Endodermal cell (in vitro differentiated cells): ENCODE data around the gene GKN2. TPM values are rescaled to one million over a fixed set of nuclear protein-coding genes. Genes with fewer than 3 reads are reported as not detected.
A peak's percentile ranks its signal among the peaks of the same experiment; 100 is the strongest.

Experiments used
- DNase-seq: peaks from one replicate; pipeline ENCODE4 v3.0.0-alpha.2; 2017
- H3K27ac ChIP-seq: 2 replicates; pipeline ENCODE4 v1.5.1; 2013; ENCODE audit warnings: mild to moderate bottlenecking, low read depth, low read length, moderate library complexity
- H3K27me3 ChIP-seq: 2 replicates; pipeline ENCODE4 v1.6.1; 2013; ENCODE audit warnings: mild to moderate bottlenecking, low read length, moderate library complexity; ENCODE audit not compliant: insufficient read depth, control insufficient read depth, poor library complexity, severe bottlenecking
- H3K36me3 ChIP-seq: 2 replicates; pipeline ENCODE4 v1.7.0; 2013; ENCODE audit warnings: mild to moderate bottlenecking, low read length, moderate library complexity; ENCODE audit not compliant: control insufficient read depth, insufficient read depth
- H3K4me1 ChIP-seq: one replicate; pipeline ENCODE4 v1.7.0; 2013; ENCODE audit warnings: low read length; ENCODE audit not compliant: control insufficient read depth, insufficient read depth
- H3K4me3 ChIP-seq: 2 replicates; pipeline ENCODE4 v1.5.1; 2013; ENCODE audit warnings: mild to moderate bottlenecking, low read length, moderate library complexity
- H3K9ac ChIP-seq: 2 replicates; pipeline ENCODE4 v1.6.1; 2013; ENCODE audit warnings: mild to moderate bottlenecking, low read length, moderate library complexity; ENCODE audit not compliant: poor library complexity, severe bottlenecking; ENCODE audit errors: extremely low read depth
- H3K9me3 ChIP-seq: 2 replicates; pipeline ENCODE4 v1.6.1; 2013; ENCODE audit warnings: mild to moderate bottlenecking, low read length, moderate library complexity; ENCODE audit not compliant: control insufficient read depth
- H3K27ac Mint-ChIP-seq: 2 replicates; pipeline ENCODE4 v1.8.0; 2020; ENCODE audit warnings: mixed read lengths
- H3K27me3 Mint-ChIP-seq: 2 replicates; pipeline ENCODE4 v1.8.0; 2021; ENCODE audit warnings: mild to moderate bottlenecking, mixed read lengths; ENCODE audit not compliant: insufficient read depth
- H3K36me3 Mint-ChIP-seq: 2 replicates; pipeline ENCODE4 v1.8.0; 2020; ENCODE audit warnings: low read depth, mixed read lengths
- H3K4me1 Mint-ChIP-seq: 2 replicates; pipeline ENCODE4 v1.8.0; 2020; ENCODE audit warnings: mixed read lengths
- H3K4me3 Mint-ChIP-seq: 2 replicates; pipeline ENCODE4 v1.8.0; 2020; ENCODE audit warnings: mild to moderate bottlenecking, moderate library complexity, mixed read lengths
- H3K9me3 Mint-ChIP-seq: 2 replicates; pipeline ENCODE4 v1.8.0; 2020; ENCODE audit warnings: mild to moderate bottlenecking, mixed read lengths
- WGBS, 2 experiments: methylation state at CpG; one replicate each; pipeline versions ENCODE4 v1.1.5 to v1.1.7; 2013; ENCODE audit warnings: missing lambda C conversion rate in 2 of 2, mixed read lengths in 1 of 2; ENCODE audit not compliant: insufficient coverage in 1 of 2, insufficient read length in 1 of 2; 5-methylcytosine and 5-hydroxymethylcytosine counted together
- long read RNA-seq, 4 experiments: library from polyadenylated mRNA in 2 of 4; library from RNA in 1 of 4; library from capped mRNA in 1 of 4; stranded (forward) in 3 of 4; unstranded in 1 of 4; transcript quantifications; one replicate each; pipeline ENCODE4 v2.0.0, GENCODE V29; 2020 to 2021; ENCODE audit warnings: inconsistent platforms in 1 of 4
- polyA plus RNA-seq, 2 experiments: library from polyadenylated mRNA; stranded (reverse); fragments of 50-300 nt; gene quantifications; one replicate each; pipeline ENCODE4 v1.2.3, GENCODE V29; 2013
- total RNA-seq, 2 donors: library from RNA; stranded (reverse); fragmentation: NEBNext Ultra II Directional in 1 of 2; extraction: Animal tissue kit (Norgen Biotek cat#: 25700) in 1 of 2; gene quantifications; 2 replicates in 1 of 2; 3 replicates in 1 of 2; pipeline ENCODE4 v1.2.1, GENCODE V29; 2021
- TF ChIP-seq, protein P1 (sequence below): fragments of 200-600 bp; sonication (generic); conservative IDR thresholded peaks from 2 replicates; pipeline ENCODE4 v1.5.0; 2021; ENCODE audit warnings: antibody characterized with exemption, mild to moderate bottlenecking

GKN2 gene, protein sequence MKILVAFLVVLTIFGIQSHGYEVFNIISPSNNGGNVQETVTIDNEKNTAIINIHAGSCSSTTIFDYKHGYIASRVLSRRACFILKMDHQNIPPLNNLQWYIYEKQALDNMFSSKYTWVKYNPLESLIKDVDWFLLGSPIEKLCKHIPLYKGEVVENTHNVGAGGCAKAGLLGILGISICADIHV
- not detected for total RNA-seq
- polyA plus RNA-seq (2013, experiment 1 of 2), result not detected
- polyA plus RNA-seq (2013, experiment 2 of 2), result not detected
- long read RNA-seq, experiment 1, result 0 reads
- long read RNA-seq, experiment 2, partial matches to known transcripts, result 0 of 1 reads
- long read RNA-seq, experiment 2, other reads (novel, unspliced or antisense), result 1 of 1 reads
- long read RNA-seq, experiment 3, result 0 reads
- long read RNA-seq, experiment 4, result 0 reads

DNA sequence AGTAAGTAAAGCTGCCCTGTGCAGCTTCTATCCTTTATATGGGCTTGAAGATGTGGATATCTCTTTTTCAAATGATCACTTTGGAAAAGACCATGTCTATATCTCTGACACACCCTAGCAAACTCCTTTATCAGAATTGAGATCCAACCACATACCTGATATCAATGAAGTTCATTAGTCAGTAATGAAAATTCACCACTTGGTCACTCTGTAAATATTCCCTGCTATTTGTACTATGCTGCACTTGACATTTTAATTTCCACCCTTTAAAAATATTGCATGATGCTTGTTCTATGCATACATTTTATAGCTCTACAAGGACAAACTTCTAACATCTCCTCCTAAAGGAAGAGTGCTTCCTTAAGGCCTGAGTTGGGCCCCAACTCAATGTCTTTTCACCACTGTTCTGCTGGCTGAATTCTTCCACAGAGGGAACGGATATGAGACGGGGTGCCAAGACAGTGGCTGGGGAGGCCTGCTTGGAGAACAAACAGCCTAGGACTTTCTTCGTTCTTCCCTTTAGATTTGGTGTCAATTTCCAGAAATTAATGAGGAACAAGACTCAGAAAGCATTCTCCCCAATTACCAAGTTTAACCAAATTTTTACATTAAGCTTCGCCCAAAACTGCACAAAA lies at the start of gene GKN2:
Gene GKN2 (minus strand): TSS at position 7 of the 635 bp plus-strand sequence. CDS start 32 bp downstream, outside the sequence.
- Histone ChIP-seq H3K4me3 (no peak within 1 kb of the TSS), H3K9ac (no peak within 1 kb of the TSS), H3K4me1 (no peaks in the 10 kb centered on the region), H3K27ac (no peak within 1 kb of the TSS), H3K9me3 (no peaks in the 10 kb centered on the region), H3K27me3 (no peaks in the 10 kb centered on the region), H3K36me3 (no peaks in the 10 kb centered on the region)
- Mint-ChIP-seq H3K9me3 (no peaks in the 10 kb centered on the region), H3K36me3 (no peaks in the 10 kb centered on the region), H3K27me3 (peaks cover 3% of the 10 kb centered on the region), H3K4me1 (no peaks in the 10 kb centered on the region), H3K4me3 (no peak within 1 kb of the TSS), H3K27ac (no peak within 1 kb of the TSS)
- WGBS, 2 experiments, result 90 to 93% methylated on average over 2 to 4 of the region's 4 CpGs
- no peak for DNase-seq
- TF ChIP-seq, protein P1, sequence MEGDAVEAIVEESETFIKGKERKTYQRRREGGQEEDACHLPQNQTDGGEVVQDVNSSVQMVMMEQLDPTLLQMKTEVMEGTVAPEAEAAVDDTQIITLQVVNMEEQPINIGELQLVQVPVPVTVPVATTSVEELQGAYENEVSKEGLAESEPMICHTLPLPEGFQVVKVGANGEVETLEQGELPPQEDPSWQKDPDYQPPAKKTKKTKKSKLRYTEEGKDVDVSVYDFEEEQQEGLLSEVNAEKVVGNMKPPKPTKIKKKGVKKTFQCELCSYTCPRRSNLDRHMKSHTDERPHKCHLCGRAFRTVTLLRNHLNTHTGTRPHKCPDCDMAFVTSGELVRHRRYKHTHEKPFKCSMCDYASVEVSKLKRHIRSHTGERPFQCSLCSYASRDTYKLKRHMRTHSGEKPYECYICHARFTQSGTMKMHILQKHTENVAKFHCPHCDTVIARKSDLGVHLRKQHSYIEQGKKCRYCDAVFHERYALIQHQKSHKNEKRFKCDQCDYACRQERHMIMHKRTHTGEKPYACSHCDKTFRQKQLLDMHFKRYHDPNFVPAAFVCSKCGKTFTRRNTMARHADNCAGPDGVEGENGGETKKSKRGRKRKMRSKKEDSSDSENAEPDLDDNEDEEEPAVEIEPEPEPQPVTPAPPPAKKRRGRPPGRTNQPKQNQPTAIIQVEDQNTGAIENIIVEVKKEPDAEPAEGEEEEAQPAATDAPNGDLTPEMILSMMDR, result no peak

DNA sequence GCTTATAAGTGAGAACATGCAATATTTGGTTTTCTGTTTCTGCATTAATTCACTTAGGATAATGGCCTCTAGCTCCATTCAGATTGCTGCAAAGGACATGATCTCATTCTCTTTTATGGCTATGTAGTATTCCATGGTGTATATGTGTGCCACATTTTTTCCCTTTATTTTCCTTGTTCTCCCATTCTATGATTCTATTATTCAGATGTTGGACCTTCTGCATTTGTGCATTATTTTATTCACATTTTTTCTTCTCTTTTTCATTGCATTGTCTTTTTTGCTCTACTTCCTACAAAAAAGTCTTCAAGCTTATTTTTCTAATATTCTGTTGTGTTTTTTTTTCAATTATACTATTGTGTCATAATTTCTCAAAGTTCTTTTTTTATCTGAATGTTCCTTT lies 49.2 kb upstream of the GKN2 start:
- H3K4me1 Mint-ChIP-seq, result no peaks in the 10 kb centered on the region
- TF ChIP-seq, protein P1, result no peak
- Histone ChIP-seq H3K9ac (no peak overlapping the region), H3K27me3 (no peaks in the 10 kb centered on the region), H3K4me3 (peak overlapping the region; percentile 53), H3K9me3 (peaks cover 34% of the 10 kb centered on the region), H3K27ac (no peak overlapping the region), H3K4me1 (no peaks in the 10 kb centered on the region), H3K36me3 (no peaks in the 10 kb centered on the region)
- H3K9me3 Mint-ChIP-seq, result peaks cover 30% of the 10 kb centered on the region
- no peak overlapping the region for H3K4me3 Mint-ChIP-seq
- no peak overlapping the region for H3K27ac Mint-ChIP-seq
- H3K36me3 Mint-ChIP-seq, result no peaks in the 10 kb centered on the region
- H3K27me3 Mint-ChIP-seq, result peaks cover 20% of the 10 kb centered on the region
- DNase-seq, result no peak

DNA sequence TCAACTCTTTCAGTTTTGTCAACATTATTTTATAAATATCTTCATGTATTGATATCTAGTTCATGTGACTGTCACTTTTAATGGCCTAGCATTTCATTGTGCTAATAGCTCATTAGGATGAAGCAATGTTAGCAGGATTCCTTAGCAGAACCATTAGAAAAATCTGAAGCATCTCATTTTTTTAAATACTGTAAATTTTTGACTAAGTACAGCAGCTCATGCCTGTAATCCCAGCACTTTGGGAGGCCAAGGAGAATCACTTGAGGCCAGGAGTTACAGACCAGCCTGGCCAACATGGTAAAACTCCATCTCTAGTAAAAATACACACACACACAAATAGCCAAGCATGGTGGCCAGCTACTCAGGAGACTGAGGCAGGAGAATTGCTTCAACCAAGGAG lies 44.7 kb upstream of the GKN2 start:
- no peak overlapping the region for H3K27ac ChIP-seq
- no peak overlapping the region for H3K9ac ChIP-seq
- no peaks in the 10 kb centered on the region for H3K4me1 Mint-ChIP-seq
- no peak overlapping the region for H3K27ac Mint-ChIP-seq
- peaks cover 11% of the 10 kb centered on the region for H3K27me3 Mint-ChIP-seq
- no peak for DNase-seq
- no peaks in the 10 kb centered on the region for H3K36me3 Mint-ChIP-seq
- no peak overlapping the region for H3K4me3 Mint-ChIP-seq
- no peaks in the 10 kb centered on the region for H3K4me1 ChIP-seq
- no peaks in the 10 kb centered on the region for H3K27me3 ChIP-seq
- peaks cover 23% of the 10 kb centered on the region for H3K9me3 ChIP-seq
- no peak overlapping the region for H3K4me3 ChIP-seq
- no peaks in the 10 kb centered on the region for H3K36me3 ChIP-seq
- H3K9me3 Mint-ChIP-seq, result peaks cover 26% of the 10 kb centered on the region
- TF ChIP-seq, protein P1, result no peak
